GM12878 (cell line): Measurements from ENCODE around the gene PTPRN2. TPM values are rescaled to one million over a fixed set of nuclear protein-coding genes. Genes with fewer than 3 reads are reported as not detected.

Experiments used
- ATAC-seq: fragments of 200-7000 bp; cut with Tn5 transposase; 3 replicates; pipeline ENCODE4 v1.9.1; 2020; ENCODE audit warnings: mild to moderate bottlenecking, moderate library complexity
- BruUV-seq: library from RNA; stranded (reverse); fragments of 400-500 nt; replicated peaks from 2 replicates; lab custom pipeline; 2021; lab: Mats Ljungman, UMichigan
- CTCF ChIA-PET: fragments of 300-600 bp; sonication (Branson Sonifier 250); formaldehyde crosslinking; extraction: SDS; loops from one replicate; lab custom pipeline; 2021; ENCODE audit warnings: inconsistent platforms; lab: Yijun Ruan, JAX
- POLR2A ChIA-PET: fragments of 350-600 bp; formaldehyde crosslinking; extraction: SDS; loops from one replicate; lab custom pipeline; 2021; ENCODE audit warnings: inconsistent platforms; lab: Charles Lee
- RAD21 ChIA-PET: fragments of 300-600 bp; sonication (Branson Sonifier 250); formaldehyde crosslinking; loops from one replicate; lab custom pipeline; 2023; ENCODE audit warnings: antibody characterized with exemption; ENCODE audit not compliant: unreplicated experiment; lab: Charles Lee
- SMC1A ChIA-PET: fragments of 300-600 bp; sonication (Branson Sonifier 250); formaldehyde crosslinking; loops from one replicate; lab custom pipeline; 2023; ENCODE audit not compliant: unreplicated experiment, uncharacterized antibody; lab: Charles Lee
- DNase-seq: peaks from one replicate; pipeline ENCODE4 v3.0.0-alpha.2; 2011; ENCODE audit warnings: low read depth, low spot score
- FAIRE-seq: peaks from 3 replicates; lab custom pipeline; 2011; peaks lifted over from hg19 to GRCh38; lab: Jason Lieb, UNC
- H2AFZ ChIP-seq: 2 replicates; pipeline ENCODE4 v1.6.0; 2011; ENCODE audit warnings: low read depth, low read length, control low read depth; ENCODE audit not compliant: control insufficient read depth
- H3K27ac ChIP-seq: 2 replicates; pipeline ENCODE4 v1.5.1; 2011; ENCODE audit warnings: control low read depth; ENCODE audit not compliant: control insufficient read depth, insufficient read depth
- H3K27me3 ChIP-seq, 2 experiments: replicated peaks in 1 of 2; 2 replicates each; pipeline versions ENCODE4 v1.6.0 to v1.6.1; 2011; ENCODE audit warnings: low read length in 1 of 2; ENCODE audit not compliant: control insufficient read depth in 2 of 2, insufficient read depth in 2 of 2
- H3K36me3 ChIP-seq, 2 experiments: 2 replicates each; pipeline ENCODE4 v1.5.1; 2011; ENCODE audit warnings: low read length in 1 of 2; ENCODE audit not compliant: control insufficient read depth in 2 of 2, insufficient read depth in 2 of 2
- H3K4me1 ChIP-seq: 2 replicates; pipeline ENCODE4 v1.6.1; 2011; ENCODE audit warnings: mild to moderate bottlenecking, low read length, moderate library complexity, mixed read lengths; ENCODE audit not compliant: control insufficient read depth, insufficient read depth
- H3K4me2 ChIP-seq: 2 replicates; pipeline ENCODE4 v1.6.0; 2011; ENCODE audit warnings: control low read depth; ENCODE audit not compliant: control insufficient read depth, insufficient read depth
- H3K4me3 ChIP-seq: fragments of 200-600 bp; sonication (generic); 2 replicates; pipeline ENCODE4 v1.5.1; 2016
- H3K79me2 ChIP-seq: 2 replicates; pipeline ENCODE4 v1.6.0; 2011; ENCODE audit warnings: low read length; ENCODE audit not compliant: control insufficient read depth, insufficient read depth
- H3K9ac ChIP-seq: 2 replicates; pipeline ENCODE4 v1.8.0; 2011; ENCODE audit warnings: low read length, control low read depth, mixed read lengths; ENCODE audit not compliant: control insufficient read depth, insufficient read depth
- H3K9me3 ChIP-seq: replicated peaks from 3 replicates; pipeline ENCODE4 v1.5.1; 2011; ENCODE audit warnings: mild to moderate bottlenecking, low read length; ENCODE audit not compliant: control insufficient read depth, insufficient read depth
- H4K20me1 ChIP-seq: 2 replicates; pipeline ENCODE4 v1.6.0; 2011; ENCODE audit not compliant: control insufficient read depth, insufficient read depth
- CHD2 ChIP-seq: IDR thresholded peaks from 2 replicates; pipeline ENCODE4 v1.6.1; 2011; ENCODE audit warnings: low read depth, low read length, improper control_type of control experiment, borderline replicate concordance
- ETV6 ChIP-seq, 2 experiments: fragments of 450-650 bp in 1 of 2; IDR thresholded peaks in 1 of 2; conservative IDR thresholded peaks in 1 of 2; 2 replicates each; pipeline ENCODE4 v1.6.1; 2014; ENCODE audit warnings: antibody characterized with exemption in 1 of 2, borderline replicate concordance in 1 of 2, low read depth in 1 of 2, mild to moderate bottlenecking in 1 of 2, moderate library complexity in 1 of 2
- MEF2B ChIP-seq: fragments of 450-650 bp; IDR thresholded peaks from 2 replicates; pipeline ENCODE4 v1.6.1; 2018; ENCODE audit warnings: mild to moderate bottlenecking, moderate library complexity; ENCODE audit not compliant: partially characterized antibody, poor library complexity, severe bottlenecking
- MXI1 ChIP-seq: fragments of 150-350 bp; IDR thresholded peaks from 2 replicates; pipeline ENCODE4 v1.6.1; 2011; ENCODE audit warnings: low read depth, mild to moderate bottlenecking, inconsistent platforms, low read length, improper control_type of control experiment
- MYB ChIP-seq: fragments of 150-350 bp; IDR thresholded peaks from 2 replicates; pipeline ENCODE4 v1.6.1; 2014; ENCODE audit warnings: mild to moderate bottlenecking, low read depth, low read length, borderline replicate concordance
- NFIC ChIP-seq: IDR thresholded peaks from 2 replicates; pipeline ENCODE4 v1.6.1; 2012; ENCODE audit warnings: low read depth, mild to moderate bottlenecking, inconsistent platforms, low read length, moderate library complexity
- NR2C2 ChIP-seq: IDR thresholded peaks from 2 replicates; pipeline ENCODE4 v1.6.1; 2011; ENCODE audit warnings: borderline replicate concordance, low read depth; ENCODE audit not compliant: control insufficient read depth, insufficient read length
- PML ChIP-seq: IDR thresholded peaks from 2 replicates; pipeline ENCODE4 v1.6.1; 2012; ENCODE audit warnings: low read length, inconsistent platforms
- POLR2A ChIP-seq: IDR thresholded peaks from 2 replicates; pipeline ENCODE4 v1.6.1; 2011; ENCODE audit warnings: low read depth, mild to moderate bottlenecking, low read length
- RFX5 ChIP-seq: IDR thresholded peaks from 2 replicates; pipeline ENCODE4 v1.6.1; 2011; ENCODE audit warnings: low read depth, low read length, improper control_type of control experiment
- SMAD5 ChIP-seq: IDR thresholded peaks from 2 replicates; pipeline ENCODE4 v1.6.1; 2016; ENCODE audit warnings: antibody characterized with exemption, low read depth
- TAF1 ChIP-seq: IDR thresholded peaks from 2 replicates; pipeline ENCODE4 v1.6.1; 2011; ENCODE audit warnings: mild to moderate bottlenecking, low read depth, low read length, borderline replicate concordance
- ZNF592 ChIP-seq: fragments of 450-650 bp; IDR thresholded peaks from 2 replicates; pipeline ENCODE4 v1.6.1; 2017; ENCODE audit warnings: mild to moderate bottlenecking, moderate library complexity
- WGBS: methylation state at CpG from one replicate; pipeline ENCODE4 v1.1.6; 2016; ENCODE audit warnings: low lambda C conversion rate; ENCODE audit not compliant: insufficient replicate concordance, insufficient coverage; ENCODE audit errors: missing lambda C conversion rate; 5-methylcytosine and 5-hydroxymethylcytosine counted together
- in situ Hi-C: fragments of 300-500 bp; cut with MboI; formaldehyde crosslinking; loops from 9 replicates; pipeline ENCODE4 v1.14.3; 2018; ENCODE audit warnings: mixed read lengths
- intact Hi-C: fragments of 100-400 bp; cut with micrococcal nuclease; formaldehyde crosslinking; loops from one replicate; pipeline ENCODE4 v1.14.2; 2022; ENCODE audit not compliant: unreplicated experiment
- polyA plus RNA-seq, 11 experiments: library from polyadenylated mRNA; depleted of rRNA in 4 of 11; unstranded in 6 of 11; stranded (reverse) in 5 of 11; fragments of >200 nt; fragmentation: Nextera tagmentation in 4 of 11; fragmentation: Illumina TruSeq in 1 of 11; extraction: Ambion mirVana in 4 of 11; extraction: Trizol in 1 of 11; gene quantifications; 1 replicate in 1 of 11; 2 replicates in 10 of 11; pipeline versions ENCODE4 v1.2.1 to v1.2.3, GENCODE V29; 2011 to 2016; ENCODE audit warnings: inconsistent platforms in 2 of 11, missing spikeins in 2 of 11, low read depth in 1 of 11
- total RNA-seq, 4 experiments: library from RNA; depleted of rRNA in 3 of 4; stranded (reverse); fragments of >200 nt in 3 of 4; fragmentation: Illumina TruSeq in 1 of 4; extraction: Trizol in 1 of 4; gene quantifications; 2 replicates each; pipeline versions ENCODE4 v1.2.1 to v1.2.3, GENCODE V29; 2013 to 2021

Gene PTPRN2
- total and polyA plus RNA-seq, 10 of the 15 experiments (the other 5 are each of a cell fraction or from before 2014, with no cell fraction given), result 5.4 TPM; not detected in 9

GRCh38 chr7:158117341-158118222 lies 470.0 kb downstream of the PTPRN2 start:
- RAD21 ChIA-PET, result no interaction called here

GRCh38 chr7:158116235-158116634 lies 471.4 kb downstream of the PTPRN2 start:
- no peaks in the 10 kb centered on the region for H3K36me3 ChIP-seq
- no peaks in the 10 kb centered on the region; the same call in 2 of the 3 replicates for H3K9me3 ChIP-seq
- BruUV-seq, result no TSS peak
- no peaks in the 10 kb centered on the region for H3K27me3 ChIP-seq
- in situ Hi-C loops (no loop called here), intact Hi-C loops (no loop called here)
- no peak overlapping the region for H3K4me3 ChIP-seq
- CTCF ChIA-PET, result no interaction called here
- no peak overlapping the region for H3K27ac ChIP-seq
- no peak for FAIRE-seq
- no peak for ATAC-seq
- no peaks in the 10 kb centered on the region for H4K20me1 ChIP-seq
- no peak overlapping the region for H3K4me2 ChIP-seq
- no peak overlapping the region for H2AFZ ChIP-seq
- DNase-seq, result no peak
- RAD21 ChIA-PET, result no interaction called here
- WGBS, result 16% methylated on average over 2 of the region's 2 CpGs
- SMC1A ChIA-PET, result no interaction called here
- H3K9ac ChIP-seq, result no peak overlapping the region
- H3K4me1 ChIP-seq, result no peaks in the 10 kb centered on the region
- no peaks in the 10 kb centered on the region for H3K79me2 ChIP-seq
- POLR2A ChIA-PET, result no interaction called here
- no peak for TF ChIP-seq ZNF592
- TF ChIP-seq RFX5, result no peak
- no peak for TF ChIP-seq PML
- TF ChIP-seq TAF1, result no peak
- TF ChIP-seq MEF2B, result no peak
- no peak for TF ChIP-seq SMAD5
- no peak for TF ChIP-seq NR2C2
- TF ChIP-seq CHD2, result no peak
- TF ChIP-seq ETV6 (conservative IDR thresholded peaks at IDR 0.05 in 1 of 2, IDR thresholded peaks at IDR 0.05 in 1 of 2; ENCODE audit: borderline replicate concordance in 1 of 2, low read depth in 1 of 2), result no peak
- TF ChIP-seq MXI1, result no peak

More at GRCh38 chr7:158117341-158118222, 470.0 kb downstream of the PTPRN2 start:
- ChIA-PET CTCF (no interaction called here), SMC1A (no interaction called here), POLR2A (no interaction called here)
- no peaks in the 10 kb centered on the region for H3K79me2 ChIP-seq
- no peak overlapping the region for H3K9ac ChIP-seq
- H3K4me1 ChIP-seq, result no peaks in the 10 kb centered on the region
- no peak for DNase-seq
- WGBS, result 4% methylated on average over 1 of the region's 1 CpG
- H3K27me3 ChIP-seq, result no peaks in the 10 kb centered on the region
- no peaks in the 10 kb centered on the region for H4K20me1 ChIP-seq
- no peak overlapping the region for H2AFZ ChIP-seq
- no peak overlapping the region for H3K4me2 ChIP-seq
- no peak for FAIRE-seq
- no peak for TF ChIP-seq MYB
- no peak for TF ChIP-seq NR2C2
- TF ChIP-seq POLR2A, result no peak
- TF ChIP-seq NFIC, result no peak
- H3K36me3 ChIP-seq, result no peaks in the 10 kb centered on the region
- no TSS peak for BruUV-seq
- in situ Hi-C loops, result no loop called here
- no peaks in the 10 kb centered on the region; the same call in 2 of the 3 replicates for H3K9me3 ChIP-seq
- no peak overlapping the region for H3K4me3 ChIP-seq
- intact Hi-C loops, result no loop called here
- no peak overlapping the region for H3K27ac ChIP-seq
- no peak for ATAC-seq
